Glomerular endothelial cell (primary cell): ENCODE results near the gene SSR2. TPM values are rescaled to one million over a fixed set of nuclear protein-coding genes. Genes with fewer than 3 reads are reported as not detected.

ENCODE experiments used
- DNase-seq: peaks from one replicate; pipeline ENCODE4 v3.0.0-alpha.2; 2011; ENCODE audit warnings: low read depth, low spot score; ENCODE audit errors: extremely low read depth
- total RNA-seq: library from RNA; depleted of rRNA; stranded (reverse); fragments of >200 nt; gene quantifications from 2 replicates; pipeline ENCODE4 v1.2.3, GENCODE V29; 2015

Gene SSR2
- 464 and 497 TPM in 2 replicates for total RNA-seq

DNA sequence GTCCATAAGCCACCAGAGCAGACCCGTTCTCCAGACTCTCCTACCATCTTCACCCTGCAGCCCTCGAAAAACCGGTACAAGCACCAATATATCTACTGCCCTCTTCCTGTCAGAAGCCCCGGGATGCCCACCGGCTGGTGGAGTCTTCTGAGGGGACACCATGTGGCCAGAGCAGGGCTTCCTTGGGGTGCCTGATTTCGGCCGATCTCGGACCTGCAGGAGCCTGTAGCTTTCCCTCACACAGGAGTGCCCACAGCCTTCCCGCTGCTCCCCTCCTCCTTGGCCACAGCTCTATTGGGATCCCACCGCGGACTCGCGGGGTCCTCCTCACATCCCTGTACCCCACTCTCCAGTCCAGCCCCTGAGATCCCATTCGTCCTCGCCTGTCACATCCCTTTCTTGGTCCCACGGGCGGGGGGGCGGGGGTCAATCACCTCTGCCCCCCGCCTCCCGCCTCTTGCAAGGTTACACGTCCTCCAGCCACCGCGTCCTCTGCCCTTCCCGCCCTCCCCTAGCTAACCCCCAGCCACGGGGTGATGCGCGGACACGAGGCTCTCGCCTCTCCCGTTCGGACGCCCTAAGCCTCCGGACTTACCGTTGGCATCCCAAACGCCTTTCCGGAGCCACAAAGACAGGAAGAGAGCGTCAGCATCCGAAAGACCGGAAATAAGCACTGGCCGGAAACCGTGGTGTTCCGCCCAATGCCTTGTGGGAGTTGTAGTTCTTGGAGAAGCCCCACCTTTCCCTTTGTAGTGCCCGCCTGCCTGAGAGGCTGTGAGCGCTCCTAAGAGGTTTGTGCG lies at the start of gene SSR2:
SSR2 (minus strand) TSS at position 659 of the 800 bp plus-strand sequence. CDS start 784 bp downstream, outside the sequence.
- DNase-seq, result peak; percentile 83

DNA sequence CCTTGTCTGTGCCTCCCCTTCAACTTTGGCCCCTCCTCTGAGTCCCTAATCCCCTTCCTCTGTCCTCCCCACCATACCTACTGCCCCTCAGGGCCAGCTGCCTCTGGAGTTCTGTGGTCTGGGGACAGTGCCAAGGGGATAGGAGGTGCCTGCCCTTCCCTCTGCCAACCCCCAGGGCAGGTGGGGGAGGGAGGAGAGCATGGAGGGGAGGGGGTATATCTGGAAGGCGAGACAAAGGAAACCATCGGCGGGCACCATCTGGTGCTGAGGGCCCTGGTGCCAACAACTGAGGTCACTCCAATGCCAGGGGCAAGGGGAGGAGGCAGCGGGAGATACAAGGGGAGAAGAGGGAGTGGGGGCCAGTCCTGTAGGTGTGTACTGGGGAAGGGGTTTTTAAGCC lies 49.8 kb upstream of the SSR2 start:
- no peak for DNase-seq

GRCh38 chr1:156069490-156070455 lies 49.0 kb upstream of the SSR2 start:
- DNase-seq, result no peak

- DNase-seq, result no peak
Observed at GRCh38 chr1:156067262-156067661, 46.5 kb upstream of the SSR2 start.

GRCh38 chr1:156065871-156066270 lies 45.1 kb upstream of the SSR2 start:
- DNase-seq, result no peak

- no peak for DNase-seq
Observed at GRCh38 chr1:156065212-156065611, 44.5 kb upstream of the SSR2 start.

- DNase-seq, result no peak
Observed at GRCh38 chr1:156064615-156065014, 43.9 kb upstream of the SSR2 start.

GRCh38 chr1:156063997-156064285 lies 43.2 kb upstream of the SSR2 start:
- DNase-seq, result no peak

GRCh38 chr1:156062189-156062588 lies 41.4 kb upstream of the SSR2 start:
- DNase-seq, result no peak

- DNase-seq, result no peak
Observed at GRCh38 chr1:156060937-156061636, 40.3 kb upstream of the SSR2 start, which contains the start of gene RAB25. RAB25 (plus strand) TSS chr1:156061160; CDS start chr1:156061401, 241 bp downstream.

- DNase-seq, result no peak
Observed at GRCh38 chr1:156056326-156056849, 35.6 kb upstream of the SSR2 start.

DNA sequence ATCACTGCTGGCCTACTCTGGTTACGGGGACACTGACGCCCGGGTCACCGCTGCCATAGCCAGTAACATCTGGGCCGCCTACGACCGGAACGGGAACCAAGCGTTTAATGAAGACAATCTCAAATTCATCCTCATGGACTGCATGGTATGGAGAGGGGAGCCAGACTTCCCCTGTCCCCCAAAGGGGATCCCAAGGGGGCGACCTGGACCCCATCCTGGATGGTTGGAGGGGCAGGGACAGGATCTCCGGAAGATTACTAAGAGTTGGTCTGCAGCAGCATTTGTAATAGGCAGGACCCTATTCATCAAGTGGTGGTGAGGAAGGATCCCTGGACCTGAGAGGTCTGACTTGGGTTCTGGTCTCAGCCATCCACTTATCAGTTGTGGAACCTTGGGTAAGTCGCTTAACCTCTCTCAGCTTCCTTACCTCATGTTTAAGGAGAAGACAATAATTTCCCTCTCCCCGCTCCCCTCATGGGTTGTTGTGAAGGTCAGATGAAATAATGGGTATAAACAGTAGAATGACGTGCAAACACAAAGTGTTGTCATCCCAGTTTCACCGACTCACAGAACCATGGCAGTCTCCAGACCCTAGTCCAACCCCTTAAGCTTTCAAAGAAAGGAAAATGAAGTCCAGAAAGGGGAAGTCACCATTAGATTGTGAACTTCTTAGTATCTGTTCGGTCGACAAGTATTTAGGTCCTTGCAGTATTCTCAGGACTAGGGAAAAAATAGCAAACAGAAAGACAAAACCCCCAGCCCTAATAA lies 34.7 kb upstream of the SSR2 start:
- no peak for DNase-seq

DNA sequence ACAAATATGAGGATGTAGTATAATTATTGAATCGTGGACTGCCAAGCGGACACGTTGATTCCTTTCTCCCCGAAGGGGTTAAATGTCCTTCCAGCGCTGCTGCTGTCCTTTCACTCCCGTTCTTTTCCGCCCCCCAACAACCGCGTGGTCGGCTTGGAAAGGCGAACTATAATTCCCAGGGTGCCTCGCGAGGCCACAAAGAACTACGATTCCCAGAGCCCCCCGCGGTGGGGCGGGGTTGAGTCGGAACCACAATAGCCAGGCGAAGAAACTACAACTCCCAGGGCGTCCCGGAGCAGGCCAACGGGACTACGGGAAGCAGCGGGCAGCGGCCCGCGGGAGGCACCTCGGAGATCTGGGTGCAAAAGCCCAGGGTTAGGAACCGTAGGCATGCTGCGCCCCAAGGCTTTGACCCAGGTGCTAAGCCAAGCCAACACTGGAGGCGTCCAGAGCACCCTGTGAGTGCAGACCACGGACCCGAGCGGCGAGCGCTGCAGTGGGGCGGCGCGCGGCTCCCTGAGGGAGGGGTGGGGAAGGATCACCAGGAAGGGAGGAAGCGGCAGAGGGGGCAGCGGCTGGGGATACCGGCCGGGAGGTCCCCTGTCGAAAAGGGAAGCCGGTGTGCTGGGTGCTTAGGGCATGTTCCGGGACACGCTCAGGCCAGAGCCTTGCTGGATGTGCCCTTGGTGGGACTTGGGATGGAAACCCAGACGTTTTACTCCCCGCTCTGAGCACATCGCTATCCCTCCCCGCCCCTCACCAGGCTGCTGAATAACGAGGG lies 33.9 kb upstream of the SSR2 start, which contains the start of gene LAMTOR2:
LAMTOR2 (plus strand) TSS at position 283 of the 781 bp plus-strand sequence; CDS start at position 391, 108 bp downstream.
- peak; percentile 71 for DNase-seq

DNA sequence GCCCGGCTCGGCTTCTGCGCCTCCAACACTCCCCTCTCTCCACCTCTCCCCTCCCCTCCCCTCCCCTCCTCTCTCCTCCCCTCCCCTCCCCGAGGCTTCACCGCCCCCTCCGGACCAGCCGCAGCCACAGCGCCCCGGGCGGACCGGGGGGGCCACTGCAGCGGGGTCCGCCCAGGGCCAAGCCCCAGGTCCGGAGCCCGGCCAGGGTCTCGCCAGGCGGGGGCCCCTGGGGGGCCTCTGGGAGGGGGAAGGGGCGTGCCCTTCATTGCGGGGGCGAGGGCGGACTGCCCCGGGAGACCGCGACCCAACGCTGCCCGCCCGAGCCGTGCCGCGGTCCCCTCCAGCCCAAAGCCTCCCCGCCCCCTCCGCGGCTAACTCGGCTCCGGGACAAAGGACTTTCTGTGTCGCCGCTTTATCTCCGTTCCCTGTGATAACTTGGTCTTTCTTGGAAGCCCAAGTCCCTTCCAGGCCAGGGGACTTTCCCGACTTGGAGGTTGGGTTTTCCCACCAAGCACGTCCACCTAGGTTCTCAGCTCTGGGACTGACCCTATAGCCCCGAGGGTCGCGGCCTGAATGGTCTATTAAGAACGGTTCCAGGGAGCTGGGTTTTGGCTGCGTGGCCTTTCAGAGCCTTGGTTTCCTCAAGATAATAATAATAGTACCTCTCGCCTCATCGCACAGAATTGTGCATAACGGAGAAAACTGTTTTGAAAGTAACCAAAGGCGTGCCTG lies 33.2 kb upstream of the SSR2 start, which contains the start of gene UBQLN4:
UBQLN4 (minus strand) TSS at position 31 of the 732 bp plus-strand sequence. CDS start 97 bp downstream, outside the sequence.
- no peak for DNase-seq

- DNase-seq, result no peak
Observed at GRCh38 chr1:156052862-156053767, 32.4 kb upstream of the SSR2 start.

DNA sequence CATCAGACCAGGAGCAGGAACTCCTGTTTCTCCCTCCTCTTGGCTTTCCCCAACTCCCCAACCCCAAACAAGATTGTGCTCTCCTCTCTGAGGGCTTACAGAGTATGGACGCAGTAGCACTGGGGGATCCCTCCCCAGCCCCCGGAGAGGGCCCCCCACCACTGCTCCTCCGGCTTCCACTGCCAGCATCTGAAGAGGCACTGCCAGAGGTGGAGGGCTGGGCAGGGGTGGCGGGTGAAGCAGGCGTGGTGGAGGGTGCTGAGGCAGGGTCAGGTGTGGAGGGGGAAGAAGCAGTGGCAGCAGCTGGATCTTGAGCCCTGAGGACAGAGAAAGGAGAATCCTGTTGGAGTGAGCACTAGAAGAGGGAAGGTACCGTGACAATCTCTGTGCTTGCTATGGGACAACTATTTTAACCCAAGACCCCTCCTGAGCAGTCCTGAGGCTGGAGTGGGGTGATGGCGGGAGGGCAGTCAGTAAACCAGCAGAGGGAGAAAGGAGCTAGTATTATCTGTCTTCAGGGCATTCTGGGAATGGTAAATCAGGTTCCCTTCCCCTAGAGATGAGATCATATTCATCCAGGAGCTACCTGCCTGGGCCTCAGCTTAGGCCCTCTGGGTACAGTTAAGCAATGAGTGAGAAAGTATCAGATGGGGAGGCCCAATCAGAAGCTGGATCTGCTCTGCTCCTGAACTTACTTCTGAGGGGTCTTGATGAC lies 30.4 kb upstream of the SSR2 start:
- DNase-seq, result no peak

GRCh38 chr1:156050376-156050775 lies 29.6 kb upstream of the SSR2 start:
- no peak for DNase-seq
